GM23248 (cell line): ENCODE measurements around the gene DGKA.

Source experiments
- EZH2 ChIP-seq: fragments of 200-600 bp; sonication (generic); IDR thresholded peaks from 2 replicates; pipeline ENCODE4 v1.6.1; 2018; ENCODE audit warnings: antibody characterized with exemption, mild to moderate bottlenecking; ENCODE audit not compliant: insufficient read depth, poor library complexity, severe bottlenecking
- EZH2phosphoT487 ChIP-seq: fragments of 200-600 bp; sonication (generic); IDR thresholded peaks from 2 replicates; pipeline ENCODE4 v1.6.1; 2018; ENCODE audit warnings: antibody characterized with exemption, moderate library complexity, mild to moderate bottlenecking, low read depth; ENCODE audit not compliant: insufficient read depth

DNA sequence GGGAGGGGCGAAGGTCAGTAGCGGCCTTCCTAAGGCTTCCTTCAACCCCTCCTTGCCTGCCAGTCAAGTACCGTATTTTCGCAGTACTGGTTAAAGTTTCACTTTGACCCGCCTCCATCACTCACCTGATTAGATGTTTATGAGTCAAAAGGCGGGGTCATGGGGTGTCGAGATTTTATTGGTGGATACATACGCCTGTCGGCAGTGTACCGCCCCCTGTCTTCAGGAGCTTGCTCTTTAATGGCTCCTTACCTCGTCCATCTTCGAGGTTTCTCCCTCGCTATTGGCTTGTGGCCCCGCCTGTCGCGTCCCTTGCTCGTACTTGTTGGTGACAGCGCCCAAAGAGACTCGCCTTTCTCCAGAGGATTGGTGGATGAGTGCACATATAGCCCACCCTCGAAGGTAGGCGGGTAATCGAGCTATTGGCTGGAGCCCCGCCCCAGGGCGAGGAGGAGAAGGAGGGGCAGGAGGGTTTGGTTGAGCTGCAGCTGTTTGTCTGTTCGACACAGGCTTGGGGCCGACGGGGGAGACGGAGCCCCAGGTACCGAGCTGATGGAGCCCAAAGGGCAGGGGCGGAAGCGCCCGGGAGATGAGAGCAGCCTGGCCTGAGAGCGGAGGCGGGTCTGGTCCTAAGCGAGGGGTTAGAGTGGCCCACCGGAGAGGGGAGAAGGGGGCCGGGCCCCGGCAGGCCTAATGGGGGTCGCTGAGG, 42.8 kb downstream of the DGKA start, which contains the start of gene RAB5B:
- TF ChIP-seq EZH2 (no peak), EZH2phosphoT487 (no peak)
